GM21723 (cell line): ENCODE results near the gene LYRM1.
A peak's percentile ranks its signal among the peaks of the same experiment; 100 is the strongest.
"Not testable (repeated sequence)": the region's sequence is repeated elsewhere in the genome, so short reads cannot be mapped to it uniquely, and the experiment has no call there.

Source experiments
- ATAC-seq: cut with Tn5 transposase; IDR thresholded peaks from one replicate; pipeline ENCODE4 v1.9.1; 2021; ENCODE audit warnings: mild to moderate bottlenecking, moderate library complexity; ENCODE audit not compliant: unreplicated experiment

Gene LYRM1

GRCh38 chr16:20900299-20901067, at the start of gene LYRM1, which contains the start of gene DCUN1D3:
LYRM1 (plus strand) TSS chr16:20900771; CDS start chr16:20915556, 14,785 bp downstream.
DCUN1D3 (minus strand) TSS chr16:20900358; CDS start chr16:20862538, 37,820 bp downstream.
- ATAC-seq: peak; percentile 71

GRCh38 chr16:20850981-20851380, 49.6 kb upstream of the LYRM1 start:
- ATAC-seq: no peak

GRCh38 chr16:20851601-20852000, 49.0 kb upstream of the LYRM1 start:
- ATAC-seq: no peak

- no peak for ATAC-seq
These were observed 47.4 kb upstream of the LYRM1 start for GRCh38 chr16:20853143-20853542.

- ATAC-seq: no peak
These were observed 46.5 kb upstream of the LYRM1 start for GRCh38 chr16:20853981-20854620.

- no peak for ATAC-seq
These were observed 45.6 kb upstream of the LYRM1 start for GRCh38 chr16:20854963-20855362.

- no peak for ATAC-seq
These were observed 43.3 kb upstream of the LYRM1 start for GRCh38 chr16:20857281-20857680.

- no peak for ATAC-seq
These were observed 41.3 kb upstream of the LYRM1 start for GRCh38 chr16:20859229-20859628.

- no peak for ATAC-seq
These were observed 40.9 kb upstream of the LYRM1 start for GRCh38 chr16:20859699-20860098.

- ATAC-seq: no peak
These were observed 40.2 kb upstream of the LYRM1 start for GRCh38 chr16:20860361-20860760.

- not testable (repeated sequence) for ATAC-seq
These were observed 39.6 kb upstream of the LYRM1 start for GRCh38 chr16:20860995-20861394.

GRCh38 chr16:20862162-20862960, 38.2 kb upstream of the LYRM1 start:
- no peak for ATAC-seq

GRCh38 chr16:20864376-20864775, 36.2 kb upstream of the LYRM1 start:
- not testable (repeated sequence) for ATAC-seq

GRCh38 chr16:20865420-20866131, 35.0 kb upstream of the LYRM1 start:
- ATAC-seq: peak; percentile 69

- peak; percentile 22 for ATAC-seq
These were observed 34.3 kb upstream of the LYRM1 start for GRCh38 chr16:20866145-20866772.

- ATAC-seq: no peak
These were observed 33.8 kb upstream of the LYRM1 start for GRCh38 chr16:20866801-20867200.

GRCh38 chr16:20867585-20867984, 33.0 kb upstream of the LYRM1 start:
- no peak for ATAC-seq

GRCh38 chr16:20868890-20869289, 31.7 kb upstream of the LYRM1 start:
- no peak for ATAC-seq

GRCh38 chr16:20870122-20870820, 30.3 kb upstream of the LYRM1 start:
- no peak for ATAC-seq

GRCh38 chr16:20871258-20871657, 29.3 kb upstream of the LYRM1 start:
- no peak for ATAC-seq
